Testis (tissue), 2 donors: ENCODE data around the gene C2orf66.

Experiments used
- POLR2A ChIP-seq: fragments of 450-650 bp; IDR thresholded peaks from one replicate; pipeline ENCODE4 v1.6.1; 2017; ENCODE audit warnings: antibody characterized with exemption, mild to moderate bottlenecking, moderate library complexity
- TF ChIP-seq, protein P1 (sequence below), 3 experiments: fragments of 450-650 bp in 2 of 3; fragments of 200-600 bp in 1 of 3; sonication (generic) in 1 of 3; IDR thresholded peaks; one replicate each; pipeline ENCODE4 v1.5.1; 2016 to 2019; ENCODE audit warnings: antibody characterized with exemption in 3 of 3, mild to moderate bottlenecking in 2 of 3, moderate library complexity in 1 of 3

- TF ChIP-seq, protein P1, sequence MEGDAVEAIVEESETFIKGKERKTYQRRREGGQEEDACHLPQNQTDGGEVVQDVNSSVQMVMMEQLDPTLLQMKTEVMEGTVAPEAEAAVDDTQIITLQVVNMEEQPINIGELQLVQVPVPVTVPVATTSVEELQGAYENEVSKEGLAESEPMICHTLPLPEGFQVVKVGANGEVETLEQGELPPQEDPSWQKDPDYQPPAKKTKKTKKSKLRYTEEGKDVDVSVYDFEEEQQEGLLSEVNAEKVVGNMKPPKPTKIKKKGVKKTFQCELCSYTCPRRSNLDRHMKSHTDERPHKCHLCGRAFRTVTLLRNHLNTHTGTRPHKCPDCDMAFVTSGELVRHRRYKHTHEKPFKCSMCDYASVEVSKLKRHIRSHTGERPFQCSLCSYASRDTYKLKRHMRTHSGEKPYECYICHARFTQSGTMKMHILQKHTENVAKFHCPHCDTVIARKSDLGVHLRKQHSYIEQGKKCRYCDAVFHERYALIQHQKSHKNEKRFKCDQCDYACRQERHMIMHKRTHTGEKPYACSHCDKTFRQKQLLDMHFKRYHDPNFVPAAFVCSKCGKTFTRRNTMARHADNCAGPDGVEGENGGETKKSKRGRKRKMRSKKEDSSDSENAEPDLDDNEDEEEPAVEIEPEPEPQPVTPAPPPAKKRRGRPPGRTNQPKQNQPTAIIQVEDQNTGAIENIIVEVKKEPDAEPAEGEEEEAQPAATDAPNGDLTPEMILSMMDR (IDR thresholded peaks at IDR 0.05), result peak; percentile 6 to 20 (median 13)
- TF ChIP-seq POLR2A, result no peak
These were observed 50.4 kb downstream of the C2orf66 start for GRCh38 chr2:196758474-196759377.
